ENCODE results near the gene IFT80. TPM values are rescaled to one million over a fixed set of nuclear protein-coding genes. Genes with fewer than 3 reads are reported as not detected.

Gene IFT80
- polyA plus RNA-seq (ENCODE audit: low read depth in 6 of 6), result 1 to 10 TPM; 4.0 to 8.4 (median 5.6) TPM

- DNase-seq, result peak; percentile 96
- Mint-ChIP-seq H3K36me3 (peaks cover 5 to 10% of the 10 kb centered on the region in 2 donors), H3K27ac (peak within 1 kb of the TSS; percentile 97 to 100 (median 99)), H3K4me3 (peak within 1 kb of the TSS; percentile 95 to 100 (median 98)), H3K9me3 (peaks cover 0 to 3% (median 0%) of the 10 kb centered on the region in 7 donors), H3K27me3 (peaks cover 0 to 5% (median 0%) of the 10 kb centered on the region in 3 donors), H3K4me1 (peaks cover 36 to 41% (median 38%) of the 10 kb centered on the region in 3 donors)
- ATAC-seq (ENCODE audit: low read depth in 2 of 2), result peak; percentile 95
Measured at GRCh38 chr3:160399125-160400029, at the start of gene IFT80, which contains the start of gene SMC4. TSS of gene IFT80 (minus strand) at chr3:160399225. CDS start at chr3:160384600, 14,625 bp downstream. TSS of gene SMC4 (plus strand) at chr3:160399650. CDS start at chr3:160400827, 1,177 bp downstream.

- DNase-seq (no peak), ATAC-seq (ENCODE audit: low read depth in 2 of 2) (no peak)
- no peak overlapping the region for H3K27ac Mint-ChIP-seq
- H3K9me3 Mint-ChIP-seq, result no peaks in the 10 kb centered on the region
- H3K4me3 Mint-ChIP-seq, result no peak overlapping the region
- peaks cover 27 to 45% (median 34%) of the 10 kb centered on the region in 3 donors for H3K4me1 Mint-ChIP-seq
- H3K27me3 Mint-ChIP-seq, result no peaks in the 10 kb centered on the region
- peaks cover 7 to 8% of the 10 kb centered on the region in 2 donors for H3K36me3 Mint-ChIP-seq
Measured at GRCh38 chr3:160447544-160447943, 48.5 kb upstream of the IFT80 start.

- H3K36me3 Mint-ChIP-seq, result peaks cover 7 to 8% of the 10 kb centered on the region in 2 donors
- peak overlapping the region in 1 of 8 donors; percentile 49 for H3K4me3 Mint-ChIP-seq
- H3K27me3 Mint-ChIP-seq, result no peaks in the 10 kb centered on the region
- ATAC-seq (ENCODE audit: low read depth in 2 of 2), result no peak
- peaks cover 30 to 45% (median 34%) of the 10 kb centered on the region in 3 donors for H3K4me1 Mint-ChIP-seq
- no peaks in the 10 kb centered on the region for H3K9me3 Mint-ChIP-seq
- no peak overlapping the region for H3K27ac Mint-ChIP-seq
- DNase-seq, result no peak
Measured at GRCh38 chr3:160446522-160447056, 47.6 kb upstream of the IFT80 start.

- H3K27ac Mint-ChIP-seq, result peak overlapping the region in 1 of 6 donors; percentile 47
- DNase-seq (no peak), ATAC-seq (ENCODE audit: low read depth in 2 of 2) (no peak)
- no peaks in the 10 kb centered on the region for H3K9me3 Mint-ChIP-seq
- peaks cover 7 to 8% of the 10 kb centered on the region in 2 donors for H3K36me3 Mint-ChIP-seq
- H3K4me1 Mint-ChIP-seq, result peaks cover 33 to 44% (median 34%) of the 10 kb centered on the region in 3 donors
- H3K4me3 Mint-ChIP-seq, result no peak overlapping the region
- no peaks in the 10 kb centered on the region for H3K27me3 Mint-ChIP-seq
Measured at GRCh38 chr3:160445854-160446253, 46.8 kb upstream of the IFT80 start.

GRCh38 chr3:160444411-160444810, 45.4 kb upstream of the IFT80 start:
- Mint-ChIP-seq H3K9me3 (no peaks in the 10 kb centered on the region), H3K27me3 (no peaks in the 10 kb centered on the region), H3K4me3 (peak overlapping the region in 1 of 8 donors; percentile 48), H3K36me3 (peaks cover 3 to 13% of the 10 kb centered on the region in 2 donors), H3K27ac (peak overlapping the region in 1 of 6 donors; percentile 41), H3K4me1 (peaks cover 22 to 34% (median 23%) of the 10 kb centered on the region in 3 donors)
- DNase-seq, result no peak
- ATAC-seq (ENCODE audit: low read depth in 2 of 2), result no peak

GRCh38 chr3:160440687-160441086, 41.7 kb upstream of the IFT80 start:
- ATAC-seq (ENCODE audit: low read depth in 2 of 2), result no peak
- no peak overlapping the region for H3K27ac Mint-ChIP-seq
- H3K4me1 Mint-ChIP-seq, result peaks cover 6 to 23% (median 9%) of the 10 kb centered on the region in 3 donors
- H3K27me3 Mint-ChIP-seq, result no peaks in the 10 kb centered on the region
- DNase-seq, result no peak
- H3K4me3 Mint-ChIP-seq, result no peak overlapping the region
- H3K9me3 Mint-ChIP-seq, result no peaks in the 10 kb centered on the region
- peaks cover 7 to 25% of the 10 kb centered on the region in 2 donors for H3K36me3 Mint-ChIP-seq

GRCh38 chr3:160437083-160437455, 38.0 kb upstream of the IFT80 start:
- Mint-ChIP-seq H3K4me3 (peak overlapping the region in 1 of 8 donors; percentile 15), H3K27ac (peak overlapping the region in 1 of 6 donors; percentile 65)

GRCh38 chr3:160435747-160436146, 36.7 kb upstream of the IFT80 start:
- no peak for ATAC-seq (ENCODE audit: low read depth in 2 of 2)
- Mint-ChIP-seq H3K4me1 (peaks cover 0 to 11% (median 0%) of the 10 kb centered on the region in 3 donors), H3K27me3 (no peaks in the 10 kb centered on the region), H3K4me3 (no peak overlapping the region), H3K9me3 (no peaks in the 10 kb centered on the region), H3K36me3 (peaks cover 13 to 24% of the 10 kb centered on the region in 2 donors), H3K27ac (no peak overlapping the region)
- no peak for DNase-seq

More at GRCh38 chr3:160437083-160437455, 38.0 kb upstream of the IFT80 start:
- DNase-seq (no peak), ATAC-seq (ENCODE audit: low read depth in 2 of 2) (no peak)
- Mint-ChIP-seq H3K36me3 (peaks cover 7 to 16% of the 10 kb centered on the region in 2 donors), H3K27me3 (no peaks in the 10 kb centered on the region), H3K4me1 (peaks cover 0 to 11% (median 5%) of the 10 kb centered on the region in 3 donors), H3K9me3 (no peaks in the 10 kb centered on the region)

- H3K9me3 Mint-ChIP-seq, result no peaks in the 10 kb centered on the region
- H3K4me1 Mint-ChIP-seq, result peaks cover 0 to 11% (median 0%) of the 10 kb centered on the region in 3 donors
Measured at GRCh38 chr3:160435095-160435494, 36.1 kb upstream of the IFT80 start.

GRCh38 chr3:160434071-160434470, 35.0 kb upstream of the IFT80 start:
- Mint-ChIP-seq H3K4me1 (peaks cover 0 to 9% (median 0%) of the 10 kb centered on the region in 3 donors), H3K9me3 (no peaks in the 10 kb centered on the region), H3K27me3 (no peaks in the 10 kb centered on the region), H3K27ac (no peak overlapping the region), H3K36me3 (peaks cover 13 to 19% of the 10 kb centered on the region in 2 donors), H3K4me3 (no peak overlapping the region)
- no peak for ATAC-seq (ENCODE audit: low read depth in 2 of 2)
- DNase-seq, result no peak

More at GRCh38 chr3:160435095-160435494, 36.1 kb upstream of the IFT80 start:
- DNase-seq (no peak), ATAC-seq (ENCODE audit: low read depth in 2 of 2) (no peak)
- H3K4me3 Mint-ChIP-seq, result no peak overlapping the region
- H3K27me3 Mint-ChIP-seq, result no peaks in the 10 kb centered on the region
- H3K36me3 Mint-ChIP-seq, result peaks cover 13 to 24% of the 10 kb centered on the region in 2 donors
- peak overlapping the region in 1 of 6 donors; percentile 75 for H3K27ac Mint-ChIP-seq

- H3K9me3 Mint-ChIP-seq, result no peaks in the 10 kb centered on the region
- H3K27ac Mint-ChIP-seq, result peak overlapping the region in 1 of 6 donors; percentile 20
- no peaks in the 10 kb centered on the region for H3K4me1 Mint-ChIP-seq
- ATAC-seq (ENCODE audit: low read depth in 2 of 2) (no peak), DNase-seq (no peak)
- H3K4me3 Mint-ChIP-seq, result no peak overlapping the region
- H3K27me3 Mint-ChIP-seq, result no peaks in the 10 kb centered on the region
- H3K36me3 Mint-ChIP-seq, result peaks cover 12 to 14% of the 10 kb centered on the region in 2 donors
Measured at GRCh38 chr3:160427832-160428424, 28.9 kb upstream of the IFT80 start.

- Mint-ChIP-seq H3K9me3 (no peaks in the 10 kb centered on the region), H3K4me1 (no peaks in the 10 kb centered on the region), H3K36me3 (peaks cover 0 to 14% of the 10 kb centered on the region in 2 donors), H3K27me3 (no peaks in the 10 kb centered on the region), H3K4me3 (no peak overlapping the region), H3K27ac (peak overlapping the region in 1 of 6 donors; percentile 2)
- ATAC-seq (ENCODE audit: low read depth in 2 of 2) (no peak), DNase-seq (no peak)
Measured at GRCh38 chr3:160417311-160417710, 18.3 kb upstream of the IFT80 start.

GRCh38 chr3:160413613-160414248, 14.7 kb upstream of the IFT80 start:
- Mint-ChIP-seq H3K27ac (no peak overlapping the region), H3K4me3 (no peak overlapping the region), H3K27me3 (no peaks in the 10 kb centered on the region), H3K4me1 (no peaks in the 10 kb centered on the region), H3K36me3 (peaks cover 0 to 9% of the 10 kb centered on the region in 2 donors), H3K9me3 (no peaks in the 10 kb centered on the region)
- peak; percentile 67 to 90 for ATAC-seq (ENCODE audit: low read depth in 2 of 2)
- peak; percentile 69 for DNase-seq
